Adrenal gland (tissue), 12 donors: Measurements from ENCODE around the gene HES7. TPM values are rescaled to one million over a fixed set of nuclear protein-coding genes. Genes with fewer than 3 reads are reported as not detected.

Experiments
- DNase-seq, 7 donors: peaks; one replicate each; pipeline ENCODE4 v3.0.0-alpha.2; 2019 to 2020
- H3K27ac ChIP-seq, 5 donors: fragments of 200-600 bp; sonication (generic) in 4 of 5; 1 replicate in 3 of 5; 2 replicates in 2 of 5; pipeline versions ENCODE4 v1.5.1 to v1.8.0; 2016 to 2020; ENCODE audit warnings: mild to moderate bottlenecking in 1 of 5
- H3K27me3 ChIP-seq: fragments of 200-600 bp; 2 replicates; pipeline ENCODE4 v1.8.0; 2021
- H3K36me3 ChIP-seq, 2 donors: fragments of 200-600 bp; replicated peaks in 1 of 2; 1 replicate in 1 of 2; 2 replicates in 1 of 2; pipeline versions ENCODE4 v1.5.1 to v1.8.0; 2018 to 2022
- H3K4me1 ChIP-seq, 2 donors: fragments of 200-600 bp; replicated peaks in 1 of 2; 1 replicate in 1 of 2; 2 replicates in 1 of 2; pipeline versions ENCODE4 v1.5.1 to v1.8.0; 2018 to 2021
- H3K4me3 ChIP-seq, 4 donors: fragments of 200-600 bp; sonication (generic) in 3 of 4; one replicate each; pipeline ENCODE4 v1.5.1; 2016 to 2018
- H3K9me3 ChIP-seq, 3 donors: fragments of 200-600 bp; sonication (generic) in 1 of 3; replicated peaks in 1 of 3; 1 replicate in 2 of 3; 2 replicates in 1 of 3; pipeline versions ENCODE4 v1.5.1 to v1.8.0; 2016 to 2021
- CTCF ChIP-seq, 6 experiments: fragments of 450-650 bp in 4 of 6; fragments of 200-600 bp in 2 of 6; sonication (generic) in 1 of 6; IDR thresholded peaks; 1 replicate in 5 of 6; 2 replicates in 1 of 6; pipeline versions ENCODE4 v1.5.1 to v1.8.0; 2016 to 2021; ENCODE audit warnings: antibody characterized with exemption in 6 of 6, mild to moderate bottlenecking in 2 of 6, moderate library complexity in 1 of 6
- POLR2A ChIP-seq, 2 donors: fragments of 450-650 bp; IDR thresholded peaks; one replicate each; pipeline ENCODE4 v1.6.1; 2017; ENCODE audit warnings: antibody characterized with exemption in 2 of 2, mild to moderate bottlenecking in 2 of 2, moderate library complexity in 1 of 2
- WGBS, 4 donors: extraction: QIAGEN DNeasy Blood & Tissue Kit in 2 of 4; methylation state at CpG; one replicate each; pipeline versions ENCODE4 v1.1.5 to v1.1.7; 2013 to 2017; 5-methylcytosine and 5-hydroxymethylcytosine counted together
- intact Hi-C, 2 donors: fragments of 100-400 bp; cut with DNase I; formaldehyde crosslinking; loops; one replicate each; pipeline versions ENCODE4 v1.14.1 to v1.15.0; 2022 to 2023
- polyA plus RNA-seq, 3 donors: library from polyadenylated mRNA; stranded (reverse); fragments of 200-250 nt in 2 of 3; fragments of 350-450 nt in 1 of 3; fragmentation: Illumina TruSeq in 1 of 3; extraction: RNeasy Lipid Tissue Mini Kit (QIAGEN cat#74804) in 1 of 3; gene quantifications; one replicate each; pipeline ENCODE4 v1.2.3, GENCODE V29; 2013 to 2014
- total RNA-seq, 9 donors: library from RNA; depleted of rRNA in 4 of 9; stranded (reverse); fragments of >200 nt in 4 of 9; fragments of 120-200 nt in 1 of 9; fragmentation: NEBNext Ultra II Directional in 1 of 9; extraction: Animal tissue kit (Norgen Biotek cat#: 25700) in 1 of 9; gene quantifications; one replicate each; pipeline versions ENCODE4 v1.1.0 to v1.2.4, GENCODE V29; 2013 to 2023
- donor health status: healthy with polysubstance abuse.
- donor health status: Bipolar disorder and iron deficiency.
- donor health status: DM: yes; HTN: yes; CAD: no.
- donor health status: DM: no; HTN: no; CAD: no.
- donor health status: DM: no; HTN: no; CAD: no.
- donor health status: DM: yes; HTN: yes; CAD: no.

Gene HES7
- total and polyA plus RNA-seq, 12 donors = 0.06 to 1.0 (median 0.32) TPM; not detected in 7

GRCh38 chr17:8117367-8117979, 6.4 kb downstream of the HES7 start:
- intact Hi-C loops = no loop called here
- Histone ChIP-seq H3K27me3 (peaks cover 29% of the 10 kb centered on the region), H3K9me3 (no peaks in the 10 kb centered on the region), H3K36me3 (no peaks in the 10 kb centered on the region), H3K4me3 (peak overlapping the region in 1 of 4 donors; percentile 61), H3K27ac (peak overlapping the region in 2 of 5 donors; percentile 86 to 91), H3K4me1 (peaks cover 24 to 33% of the 10 kb centered on the region in 2 donors)
- no peak for TF ChIP-seq CTCF (IDR thresholded peaks at IDR 0.05)
- no peak for TF ChIP-seq POLR2A (IDR thresholded peaks at IDR 0.05)
- 17 to 24% (median 21%) methylated on average over 3 to 18 of the region's 18 CpGs for WGBS, 4 donors
- DNase-seq = peak in 2 of 7 donors; percentile 37 to 65

- TF ChIP-seq POLR2A (IDR thresholded peaks at IDR 0.05) = no peak
- TF ChIP-seq CTCF (IDR thresholded peaks at IDR 0.05) = no peak
- intact Hi-C loops = no loop called here
- 50 to 78% (median 57%) methylated on average over 6 to 18 of the region's 18 CpGs for WGBS, 4 donors
- no peaks in the 10 kb centered on the region for H3K36me3 ChIP-seq
- peaks cover 17 to 26% of the 10 kb centered on the region in 2 donors for H3K4me1 ChIP-seq
- H3K27me3 ChIP-seq = peaks cover 36% of the 10 kb centered on the region
- no peak overlapping the region for H3K27ac ChIP-seq
- no peaks in the 10 kb centered on the region for H3K9me3 ChIP-seq
- no peak for DNase-seq
- H3K4me3 ChIP-seq = no peak overlapping the region
Observed at GRCh38 chr17:8116776-8117175, 7.1 kb downstream of the HES7 start.

GRCh38 chr17:8110907-8111306, 13.0 kb downstream of the HES7 start:
- TF ChIP-seq CTCF (IDR thresholded peaks at IDR 0.05) (no peak), POLR2A (IDR thresholded peaks at IDR 0.05) (no peak)
- H3K4me1 ChIP-seq = peaks cover 0 to 6% of the 10 kb centered on the region in 2 donors
- H3K9me3 ChIP-seq = no peaks in the 10 kb centered on the region
- 93 to 97% (median 95%) methylated on average over 6 of the region's 6 CpGs for WGBS, 4 donors
- no peaks in the 10 kb centered on the region for H3K36me3 ChIP-seq
- no peak overlapping the region for H3K27ac ChIP-seq
- no peak overlapping the region for H3K4me3 ChIP-seq
- peaks cover 44% of the 10 kb centered on the region for H3K27me3 ChIP-seq
- intact Hi-C loops = loop anchor here (5.0 kb wide), 1 partner anchor 34 kb away; no protein-coding TSS in a partner anchor
- no peak for DNase-seq

- no peak for DNase-seq
- H3K27ac ChIP-seq = no peak overlapping the region
- H3K4me3 ChIP-seq = no peak overlapping the region
- H3K9me3 ChIP-seq = no peaks in the 10 kb centered on the region
- H3K27me3 ChIP-seq = peaks cover 39% of the 10 kb centered on the region
- no peak for TF ChIP-seq CTCF (IDR thresholded peaks at IDR 0.05)
- TF ChIP-seq POLR2A (IDR thresholded peaks at IDR 0.05) = no peak
- intact Hi-C loops = loop anchor here (5.0 kb wide), 1 partner anchor 33 kb away; no protein-coding TSS in a partner anchor
- no peaks in the 10 kb centered on the region for H3K36me3 ChIP-seq
- 23 to 56% (median 44%) methylated on average over 6 to 10 of the region's 10 CpGs for WGBS, 4 donors
- H3K4me1 ChIP-seq = peaks cover 0 to 6% of the 10 kb centered on the region in 2 donors
Observed at GRCh38 chr17:8110456-8110804, 13.5 kb downstream of the HES7 start.
